DND-41 (cell line): ENCODE results near the gene TECPR2.

Source experiments
- ATAC-seq: fragments of 200-7000 bp; cut with Tn5 transposase; 3 replicates; pipeline ENCODE4 v1.9.1; 2021; ENCODE audit warnings: low read depth; ENCODE audit not compliant: insufficient read depth
- DNase-seq: peaks from one replicate; pipeline ENCODE4 v3.0.0-alpha.2; 2020
- H2AFZ ChIP-seq: 2 replicates; pipeline ENCODE4 v1.6.0; 2012; ENCODE audit warnings: low read depth, low read length
- H3K27ac ChIP-seq: 2 replicates; pipeline ENCODE4 v1.5.1; 2012; ENCODE audit warnings: low read length, inconsistent platforms
- H3K27me3 ChIP-seq: fragments of 200-600 bp; sonication (generic); 2 replicates; pipeline ENCODE4 v1.6.0; 2012; ENCODE audit warnings: low read length, mild to moderate bottlenecking, inconsistent platforms; ENCODE audit not compliant: insufficient read depth, poor library complexity
- H3K36me3 ChIP-seq: 2 replicates; pipeline ENCODE4 v1.5.1; 2012; ENCODE audit warnings: low read length, inconsistent platforms; ENCODE audit not compliant: insufficient read depth
- H3K4me1 ChIP-seq: 2 replicates; pipeline ENCODE4 v1.5.1; 2012; ENCODE audit warnings: mild to moderate bottlenecking, low read length; ENCODE audit not compliant: insufficient read depth
- H3K4me2 ChIP-seq: 2 replicates; pipeline ENCODE4 v1.6.0; 2012; ENCODE audit warnings: mild to moderate bottlenecking, moderate library complexity, low read length, inconsistent platforms; ENCODE audit not compliant: insufficient read depth
- H3K4me3 ChIP-seq, 2 experiments: fragments of 200-600 bp in 1 of 2; shearing (Covaris generic) in 1 of 2; 2 replicates each; pipeline ENCODE4 v1.5.1; 2012 to 2016; ENCODE audit warnings: inconsistent platforms in 2 of 2, low read length in 2 of 2, mild to moderate bottlenecking in 2 of 2, low read depth in 1 of 2, moderate library complexity in 1 of 2
- H3K79me2 ChIP-seq: 2 replicates; pipeline ENCODE4 v1.6.0; 2012; ENCODE audit warnings: low read length, inconsistent platforms; ENCODE audit not compliant: insufficient read depth
- H3K9ac ChIP-seq: 2 replicates; pipeline ENCODE4 v1.6.0; 2012; ENCODE audit warnings: low read depth, mild to moderate bottlenecking, inconsistent platforms, low read length, moderate library complexity
- H3K9me3 ChIP-seq: 2 replicates; pipeline ENCODE4 v1.5.1; 2012; ENCODE audit warnings: low read length, moderate library complexity, mild to moderate bottlenecking, inconsistent platforms; ENCODE audit not compliant: insufficient read depth, severe bottlenecking
- H4K20me1 ChIP-seq: 2 replicates; pipeline ENCODE4 v1.6.0; 2012; ENCODE audit warnings: low read length; ENCODE audit not compliant: insufficient read depth
- EZH2 ChIP-seq: IDR thresholded peaks from 3 replicates; pipeline ENCODE4 v1.6.1; 2012; ENCODE audit warnings: borderline replicate concordance, low read depth, mild to moderate bottlenecking, moderate library complexity, low read length, inconsistent platforms; ENCODE audit not compliant: severe bottlenecking
- TF ChIP-seq, protein P1 (sequence below): IDR thresholded peaks from 2 replicates; pipeline ENCODE4 v1.5.1; 2012; ENCODE audit warnings: borderline replicate concordance, low read length, moderate library complexity, mild to moderate bottlenecking; ENCODE audit not compliant: poor library complexity, severe bottlenecking; ENCODE audit errors: extremely low read depth

The TECPR2 gene

DNA sequence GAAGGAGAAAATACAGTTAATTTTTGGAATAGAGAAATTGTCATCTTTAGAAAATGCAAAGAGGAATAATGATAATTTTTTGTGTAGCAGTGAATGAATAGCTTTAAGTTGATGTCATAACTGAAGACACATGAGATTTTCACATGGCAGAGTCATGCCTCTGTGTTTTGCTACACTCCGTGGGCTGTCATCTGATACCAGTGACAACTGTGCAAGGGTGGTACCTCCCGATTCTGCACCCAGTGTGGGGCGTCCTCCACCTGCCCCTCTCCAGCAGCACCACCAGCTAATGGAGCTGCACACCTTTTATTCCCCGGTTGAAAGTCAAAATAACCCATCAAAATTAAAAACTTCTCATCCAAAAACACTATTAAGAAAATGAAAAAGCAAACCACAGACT lies 99.7 kb downstream of the TECPR2 start:
- DNase-seq, result no peak
- H3K36me3 ChIP-seq, result peaks cover 12% of the 10 kb centered on the region
- no peaks in the 10 kb centered on the region for H3K27me3 ChIP-seq
- no peak for ATAC-seq
- H3K4me2 ChIP-seq, result no peak overlapping the region
- no peak overlapping the region for H3K9ac ChIP-seq
- no peaks in the 10 kb centered on the region for H4K20me1 ChIP-seq
- no peaks in the 10 kb centered on the region for H3K9me3 ChIP-seq
- TF ChIP-seq EZH2, result no peak
- TF ChIP-seq, protein P1, sequence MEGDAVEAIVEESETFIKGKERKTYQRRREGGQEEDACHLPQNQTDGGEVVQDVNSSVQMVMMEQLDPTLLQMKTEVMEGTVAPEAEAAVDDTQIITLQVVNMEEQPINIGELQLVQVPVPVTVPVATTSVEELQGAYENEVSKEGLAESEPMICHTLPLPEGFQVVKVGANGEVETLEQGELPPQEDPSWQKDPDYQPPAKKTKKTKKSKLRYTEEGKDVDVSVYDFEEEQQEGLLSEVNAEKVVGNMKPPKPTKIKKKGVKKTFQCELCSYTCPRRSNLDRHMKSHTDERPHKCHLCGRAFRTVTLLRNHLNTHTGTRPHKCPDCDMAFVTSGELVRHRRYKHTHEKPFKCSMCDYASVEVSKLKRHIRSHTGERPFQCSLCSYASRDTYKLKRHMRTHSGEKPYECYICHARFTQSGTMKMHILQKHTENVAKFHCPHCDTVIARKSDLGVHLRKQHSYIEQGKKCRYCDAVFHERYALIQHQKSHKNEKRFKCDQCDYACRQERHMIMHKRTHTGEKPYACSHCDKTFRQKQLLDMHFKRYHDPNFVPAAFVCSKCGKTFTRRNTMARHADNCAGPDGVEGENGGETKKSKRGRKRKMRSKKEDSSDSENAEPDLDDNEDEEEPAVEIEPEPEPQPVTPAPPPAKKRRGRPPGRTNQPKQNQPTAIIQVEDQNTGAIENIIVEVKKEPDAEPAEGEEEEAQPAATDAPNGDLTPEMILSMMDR, result no peak
- H3K27ac ChIP-seq, result no peak overlapping the region
- no peaks in the 10 kb centered on the region for H3K79me2 ChIP-seq
- no peak overlapping the region for H2AFZ ChIP-seq
- H3K4me3 ChIP-seq, result no peak overlapping the region
- no peaks in the 10 kb centered on the region for H3K4me1 ChIP-seq

DNA sequence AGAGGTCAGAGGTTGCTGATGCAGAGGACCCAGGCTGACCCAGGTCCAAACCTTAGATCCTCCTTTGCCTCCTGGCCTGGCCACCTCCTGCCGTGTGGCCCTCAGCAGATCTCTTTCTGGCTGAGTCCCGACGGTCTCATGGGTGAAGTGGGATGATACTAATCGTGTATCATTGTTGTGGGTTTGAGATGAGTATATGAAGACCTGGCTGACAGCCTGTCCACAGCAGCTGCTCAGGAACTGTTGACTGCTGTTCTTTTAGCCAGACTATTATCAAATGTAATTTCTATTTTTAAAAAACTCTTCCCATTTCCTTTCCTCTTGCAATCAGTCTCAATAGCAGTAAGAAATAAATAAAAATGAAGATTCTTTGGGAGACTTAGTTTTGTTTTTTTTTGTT lies 101.3 kb downstream of the TECPR2 start:
- Histone ChIP-seq H2AFZ (no peak overlapping the region), H3K4me3 (no peak overlapping the region), H3K36me3 (peaks cover 12% of the 10 kb centered on the region), H3K27ac (no peak overlapping the region), H3K4me1 (no peaks in the 10 kb centered on the region), H3K27me3 (no peaks in the 10 kb centered on the region), H3K4me2 (no peak overlapping the region), H3K9me3 (no peaks in the 10 kb centered on the region), H3K9ac (no peak overlapping the region), H3K79me2 (no peaks in the 10 kb centered on the region), H4K20me1 (no peaks in the 10 kb centered on the region)
- no peak for ATAC-seq
- no peak for DNase-seq
- TF ChIP-seq, protein P1, result no peak
- TF ChIP-seq EZH2, result no peak

DNA sequence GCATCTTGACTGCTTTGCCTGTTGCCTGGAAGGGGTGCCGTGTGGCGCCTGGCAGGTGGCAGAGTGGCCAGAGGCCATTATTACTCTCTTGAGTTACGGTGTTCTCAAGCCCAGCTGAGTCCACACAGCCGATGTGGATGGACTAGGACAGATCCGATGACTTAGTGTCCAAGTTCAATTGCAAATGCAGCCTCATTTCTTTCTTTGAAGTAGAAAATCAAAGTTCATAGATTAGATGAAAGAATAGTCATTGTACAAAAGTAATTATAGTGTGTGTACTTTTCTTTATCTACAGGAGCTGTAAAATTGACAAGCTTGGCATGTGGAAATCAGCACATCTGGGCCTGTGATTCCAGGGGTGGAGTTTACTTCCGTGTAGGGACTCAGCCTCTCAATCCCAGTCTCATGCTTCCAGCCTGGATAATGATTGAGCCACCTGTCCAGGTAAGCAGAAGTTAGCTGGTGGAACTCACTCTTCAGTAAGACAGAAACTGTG lies 102.2 kb downstream of the TECPR2 start:
- H3K36me3 ChIP-seq, result peaks cover 12% of the 10 kb centered on the region
- H3K27me3 ChIP-seq, result no peaks in the 10 kb centered on the region
- H3K9ac ChIP-seq, result no peak overlapping the region
- ATAC-seq (no peak), DNase-seq (no peak)
- no peak overlapping the region for H3K27ac ChIP-seq
- no peak for TF ChIP-seq EZH2
- TF ChIP-seq, protein P1, result no peak
- H3K9me3 ChIP-seq, result no peaks in the 10 kb centered on the region
- no peaks in the 10 kb centered on the region for H3K79me2 ChIP-seq
- H3K4me1 ChIP-seq, result no peaks in the 10 kb centered on the region
- H3K4me2 ChIP-seq, result no peak overlapping the region
- no peak overlapping the region for H2AFZ ChIP-seq
- no peak overlapping the region for H3K4me3 ChIP-seq
- no peaks in the 10 kb centered on the region for H4K20me1 ChIP-seq

DNA sequence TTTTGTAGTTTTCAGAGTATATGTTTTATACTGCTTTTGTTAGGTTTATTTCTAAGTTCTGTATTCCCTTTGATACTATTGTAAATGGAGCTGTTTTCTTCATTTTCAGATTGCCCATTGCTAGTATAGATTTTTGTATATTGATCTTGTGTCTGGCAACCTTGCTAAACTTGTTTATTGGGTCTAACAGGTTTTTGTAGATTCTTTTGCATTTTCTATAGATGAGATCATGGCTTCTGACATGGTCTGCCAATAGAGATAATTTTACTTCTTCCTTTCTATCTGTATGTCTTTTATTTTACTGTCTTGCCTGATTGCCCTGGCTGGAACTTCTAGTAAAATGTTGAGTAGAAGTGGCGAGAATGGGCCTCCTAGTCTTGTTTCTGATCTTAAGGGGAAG lies 106.5 kb downstream of the TECPR2 start:
- peaks cover 9% of the 10 kb centered on the region for H3K4me1 ChIP-seq
- no peak overlapping the region for H3K27ac ChIP-seq
- ATAC-seq, result no peak
- H3K36me3 ChIP-seq, result peaks cover 12% of the 10 kb centered on the region
- no peak overlapping the region for H3K4me2 ChIP-seq
- H3K79me2 ChIP-seq, result no peaks in the 10 kb centered on the region
- no peak for TF ChIP-seq EZH2
- TF ChIP-seq, protein P1, result no peak
- no peak overlapping the region for H3K4me3 ChIP-seq
- H3K27me3 ChIP-seq, result no peaks in the 10 kb centered on the region
- H3K9me3 ChIP-seq, result no peaks in the 10 kb centered on the region
- H2AFZ ChIP-seq, result no peak overlapping the region
- DNase-seq, result no peak
- no peak overlapping the region for H3K9ac ChIP-seq
- no peaks in the 10 kb centered on the region for H4K20me1 ChIP-seq
